Karpas-422 (cell line): ENCODE results near the gene IL1B. TPM values are rescaled to one million over a fixed set of nuclear protein-coding genes. Genes with fewer than 3 reads are reported as not detected.

Experiments used
- DNase-seq: peaks from one replicate; pipeline ENCODE4 v3.0.0-alpha.2; 2015
- H2AFZ ChIP-seq: fragments of 200-600 bp; sonication (generic); 2 replicates; pipeline ENCODE4 v1.6.1; 2014; ENCODE audit warnings: antibody characterized with exemption, low read length, mixed read lengths
- H3K27ac ChIP-seq: fragments of 200-600 bp; sonication (generic); 2 replicates; pipeline ENCODE4 v1.5.1; 2014; ENCODE audit warnings: mild to moderate bottlenecking, low read length, moderate library complexity
- H3K27me3 ChIP-seq: fragments of 200-600 bp; sonication (generic); 2 replicates; pipeline ENCODE4 v1.6.1; 2014; ENCODE audit warnings: low read length, mixed read lengths
- H3K36me3 ChIP-seq: fragments of 200-600 bp; sonication (generic); 2 replicates; pipeline ENCODE4 v1.6.1; 2014; ENCODE audit warnings: low read length, mixed read lengths; ENCODE audit not compliant: insufficient read depth
- H3K4me1 ChIP-seq: fragments of 200-600 bp; sonication (generic); 2 replicates; pipeline ENCODE4 v1.6.1; 2014; ENCODE audit warnings: mild to moderate bottlenecking, low read length, mixed read lengths
- H3K4me2 ChIP-seq: fragments of 200-600 bp; sonication (generic); 2 replicates; pipeline ENCODE4 v1.6.1; 2014; ENCODE audit warnings: low read length, low read depth, mild to moderate bottlenecking; ENCODE audit not compliant: poor library complexity, severe bottlenecking
- H3K4me3 ChIP-seq: fragments of 200-600 bp; sonication (generic); 2 replicates; pipeline ENCODE4 v1.5.1; 2014; ENCODE audit warnings: mild to moderate bottlenecking, antibody characterized with exemption, low read length, mixed read lengths
- H3K79me2 ChIP-seq: fragments of 200-600 bp; sonication (generic); 2 replicates; pipeline ENCODE4 v1.6.1; 2014; ENCODE audit warnings: mild to moderate bottlenecking, low read length, mixed read lengths
- H3K9ac ChIP-seq: fragments of 200-600 bp; sonication (generic); 2 replicates; pipeline ENCODE4 v1.6.0; 2014; ENCODE audit warnings: low read length
- H3K9me2 ChIP-seq: fragments of 200-600 bp; sonication (generic), shearing (Covaris generic); replicated peaks from 2 replicates; pipeline ENCODE4 v1.6.0; 2014; ENCODE audit warnings: mild to moderate bottlenecking, low read length, moderate library complexity; ENCODE audit not compliant: insufficient read depth
- H3K9me3 ChIP-seq: fragments of 300-700, 200-600 bp; sonication (generic); 2 replicates; pipeline ENCODE4 v1.6.1; 2014; ENCODE audit warnings: low read length, mixed read lengths
- H4K20me1 ChIP-seq: fragments of 200-600 bp; sonication (generic); 2 replicates; pipeline ENCODE4 v1.6.1; 2014; ENCODE audit warnings: mild to moderate bottlenecking, antibody characterized with exemption, low read length, low read depth; ENCODE audit not compliant: insufficient read depth
- total RNA-seq: library from RNA; depleted of rRNA; stranded (reverse); fragments of >200 nt; shearing (Covaris generic); gene quantifications from 2 replicates; pipeline ENCODE4 v1.2.3, GENCODE V29; 2014; ENCODE audit warnings: low replicate concordance

Gene IL1B
- total RNA-seq, 1 experiment from 2014 or later = not detected

GRCh38 chr2:112879491-112880041 is 43.0 kb upstream of the IL1B start:
- Histone ChIP-seq H3K27ac (no peak overlapping the region), H3K4me3 (no peak overlapping the region), H3K4me1 (no peaks in the 10 kb centered on the region), H3K9me3 (no peaks in the 10 kb centered on the region), H3K36me3 (no peaks in the 10 kb centered on the region), H3K9ac (no peak overlapping the region), H3K9me2 (no peaks in the 10 kb centered on the region), H3K4me2 (no peak overlapping the region), H2AFZ (no peak overlapping the region), H4K20me1 (no peaks in the 10 kb centered on the region), H3K79me2 (no peaks in the 10 kb centered on the region), H3K27me3 (no peaks in the 10 kb centered on the region)
- no peak for DNase-seq

- no peak for DNase-seq
- Histone ChIP-seq H3K36me3 (no peaks in the 10 kb centered on the region), H3K9me3 (no peaks in the 10 kb centered on the region), H3K4me3 (no peak overlapping the region), H3K9me2 (no peaks in the 10 kb centered on the region), H3K9ac (no peak overlapping the region), H3K27me3 (no peaks in the 10 kb centered on the region), H2AFZ (no peak overlapping the region), H3K4me2 (no peak overlapping the region), H3K79me2 (no peaks in the 10 kb centered on the region), H4K20me1 (no peaks in the 10 kb centered on the region), H3K4me1 (no peaks in the 10 kb centered on the region), H3K27ac (no peak overlapping the region)
Measured at GRCh38 chr2:112877423-112877822, 40.8 kb upstream of the IL1B start.

DNA sequence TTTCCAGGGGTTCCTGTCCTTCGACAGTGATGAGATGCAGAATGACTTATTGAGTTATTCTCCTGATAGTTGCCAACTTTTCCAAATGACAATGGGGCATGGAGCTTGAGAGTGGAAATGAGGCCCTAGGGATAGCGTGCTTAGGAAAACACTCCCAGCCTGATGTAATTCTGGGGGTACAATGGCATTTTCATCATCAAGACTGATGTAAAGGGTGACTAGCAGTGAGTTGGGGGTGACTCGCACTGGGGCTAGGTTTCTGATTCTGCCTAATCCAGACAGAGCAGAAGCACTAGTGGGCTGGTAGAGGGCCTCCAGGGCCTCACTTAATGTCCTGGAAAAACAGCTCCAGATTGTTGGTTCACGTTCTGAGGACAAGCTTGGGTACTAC is 40.4 kb upstream of the IL1B start:
- H3K4me3 ChIP-seq = no peak overlapping the region
- no peak overlapping the region for H2AFZ ChIP-seq
- no peaks in the 10 kb centered on the region for H3K36me3 ChIP-seq
- no peak overlapping the region for H3K9ac ChIP-seq
- H3K4me2 ChIP-seq = no peak overlapping the region
- H3K9me2 ChIP-seq = no peaks in the 10 kb centered on the region
- no peak overlapping the region for H3K27ac ChIP-seq
- no peaks in the 10 kb centered on the region for H4K20me1 ChIP-seq
- no peaks in the 10 kb centered on the region for H3K4me1 ChIP-seq
- no peak for DNase-seq
- H3K9me3 ChIP-seq = no peaks in the 10 kb centered on the region
- no peaks in the 10 kb centered on the region for H3K79me2 ChIP-seq
- H3K27me3 ChIP-seq = no peaks in the 10 kb centered on the region

DNA sequence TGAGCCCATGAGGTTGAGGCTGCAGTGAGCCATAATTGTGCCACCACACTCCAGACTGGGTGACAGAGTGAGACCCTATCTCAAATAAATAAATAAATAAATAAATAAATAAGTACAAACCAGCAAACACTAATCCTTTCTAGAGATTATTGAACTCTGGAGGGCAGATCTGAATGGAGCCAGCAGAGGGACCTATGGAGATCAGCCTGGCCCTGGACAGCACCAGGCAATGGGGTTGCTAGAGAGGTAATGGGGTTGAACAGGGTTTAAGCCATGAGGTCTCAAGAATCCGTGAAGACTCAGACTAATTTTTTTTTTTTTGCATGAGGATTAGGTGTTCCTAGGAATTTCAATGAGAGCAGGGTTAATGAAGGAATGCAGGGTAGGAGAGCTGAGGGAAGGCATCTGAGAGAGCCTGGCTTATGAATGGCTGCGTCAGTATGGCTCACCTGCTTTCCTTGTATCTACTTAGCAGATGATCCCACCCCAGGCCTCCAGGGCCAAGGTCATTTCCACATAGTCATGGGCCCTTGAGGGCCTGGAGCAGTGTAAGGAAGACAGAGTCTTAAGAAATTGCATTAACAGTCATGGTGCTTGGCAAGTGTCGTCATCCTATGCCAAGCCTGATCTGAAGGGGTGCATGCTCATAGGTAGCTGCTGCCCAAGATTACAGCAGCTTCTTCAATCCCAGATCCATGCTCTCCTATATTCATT is 39.8 kb upstream of the IL1B start:
- H3K4me1 ChIP-seq = no peaks in the 10 kb centered on the region
- DNase-seq = peak; percentile 45
- H3K27ac ChIP-seq = no peak overlapping the region
- H4K20me1 ChIP-seq = no peaks in the 10 kb centered on the region
- H3K4me2 ChIP-seq = no peak overlapping the region
- no peak overlapping the region for H3K4me3 ChIP-seq
- no peak overlapping the region for H3K9ac ChIP-seq
- H2AFZ ChIP-seq = no peak overlapping the region
- no peaks in the 10 kb centered on the region for H3K9me2 ChIP-seq
- H3K79me2 ChIP-seq = no peaks in the 10 kb centered on the region
- no peaks in the 10 kb centered on the region for H3K36me3 ChIP-seq
- no peaks in the 10 kb centered on the region for H3K9me3 ChIP-seq
- H3K27me3 ChIP-seq = no peaks in the 10 kb centered on the region

DNA sequence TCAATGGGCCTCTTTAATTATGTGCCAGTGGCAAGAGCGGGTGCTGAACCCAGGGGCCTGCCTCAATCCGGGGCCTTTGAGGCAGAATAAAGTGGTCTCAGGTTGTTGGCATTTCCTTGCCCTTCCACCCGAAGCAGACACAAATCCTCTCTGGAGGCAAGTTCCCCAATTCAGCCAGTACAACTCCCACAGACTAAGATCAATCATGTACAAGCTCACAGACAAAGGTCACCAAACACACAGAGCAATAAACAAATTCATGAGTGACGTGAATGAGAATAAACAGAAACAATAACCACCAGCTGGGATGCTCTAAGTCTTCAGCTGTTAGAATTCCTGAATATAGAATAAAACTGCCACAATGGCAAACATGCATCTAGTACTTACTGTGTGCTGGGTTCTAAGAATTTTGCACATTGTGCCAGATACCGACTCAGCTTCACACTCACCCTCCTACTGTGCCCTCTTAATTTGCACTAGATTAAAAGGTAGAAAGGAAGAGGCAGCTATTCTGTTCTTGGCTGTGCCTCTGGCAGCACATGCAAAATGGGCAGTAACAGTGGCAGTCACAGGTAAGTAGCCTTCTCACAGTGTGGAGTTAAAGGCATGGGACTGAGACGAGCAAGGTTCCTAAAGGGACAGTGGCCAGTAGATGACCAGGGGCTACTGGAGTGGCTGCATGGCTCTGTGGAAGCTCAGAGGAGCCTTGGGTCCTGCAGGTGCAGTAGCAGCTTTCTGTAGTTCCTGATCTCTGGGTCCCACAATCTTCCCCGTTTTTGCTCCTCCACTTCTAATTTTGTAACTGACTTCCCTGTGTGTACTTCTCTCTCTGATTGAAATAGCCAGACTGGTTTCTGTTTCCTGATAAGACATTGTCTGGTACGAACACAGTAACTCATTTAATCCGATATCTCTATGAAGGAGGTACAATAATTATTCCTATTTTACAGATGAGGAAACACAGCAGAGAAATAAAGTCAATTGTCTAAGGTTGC is 34.6 kb upstream of the IL1B start:
- H3K4me3 ChIP-seq = no peak overlapping the region
- no peak overlapping the region for H3K27ac ChIP-seq
- no peak overlapping the region for H2AFZ ChIP-seq
- no peak for DNase-seq
- no peak overlapping the region for H3K9ac ChIP-seq
- no peaks in the 10 kb centered on the region for H3K9me3 ChIP-seq
- H3K36me3 ChIP-seq = no peaks in the 10 kb centered on the region
- H4K20me1 ChIP-seq = no peaks in the 10 kb centered on the region
- no peaks in the 10 kb centered on the region for H3K27me3 ChIP-seq
- H3K79me2 ChIP-seq = no peaks in the 10 kb centered on the region
- no peak overlapping the region for H3K4me2 ChIP-seq
- H3K9me2 ChIP-seq = no peaks in the 10 kb centered on the region
- H3K4me1 ChIP-seq = no peaks in the 10 kb centered on the region

GRCh38 chr2:112869258-112869842 is 32.8 kb upstream of the IL1B start:
- Histone ChIP-seq H3K27ac (no peak overlapping the region), H3K4me2 (no peak overlapping the region), H3K9me3 (no peaks in the 10 kb centered on the region), H3K79me2 (no peaks in the 10 kb centered on the region), H3K4me3 (no peak overlapping the region), H3K4me1 (no peaks in the 10 kb centered on the region), H4K20me1 (no peaks in the 10 kb centered on the region), H3K36me3 (no peaks in the 10 kb centered on the region), H3K9me2 (no peaks in the 10 kb centered on the region), H3K27me3 (no peaks in the 10 kb centered on the region), H3K9ac (no peak overlapping the region), H2AFZ (no peak overlapping the region)
- no peak for DNase-seq

GRCh38 chr2:112867701-112868631 is 31.4 kb upstream of the IL1B start:
- Histone ChIP-seq H3K4me3 (no peak overlapping the region), H3K4me1 (no peaks in the 10 kb centered on the region), H3K9ac (no peak overlapping the region), H3K27me3 (no peaks in the 10 kb centered on the region), H3K4me2 (no peak overlapping the region), H3K36me3 (no peaks in the 10 kb centered on the region), H3K9me3 (no peaks in the 10 kb centered on the region), H4K20me1 (no peaks in the 10 kb centered on the region), H2AFZ (no peak overlapping the region), H3K27ac (no peak overlapping the region), H3K79me2 (no peaks in the 10 kb centered on the region), H3K9me2 (no peaks in the 10 kb centered on the region)
- no peak for DNase-seq
